NCI-H2171 treated with DMSO at 0.1 percent for 48 hours (cell line): ENCODE results near the gene IL16.

Source experiments
- DNase-seq: peaks from one replicate; lab custom pipeline; 2025; lab: John Stamatoyannopoulos, UW

The IL16 gene

DNA sequence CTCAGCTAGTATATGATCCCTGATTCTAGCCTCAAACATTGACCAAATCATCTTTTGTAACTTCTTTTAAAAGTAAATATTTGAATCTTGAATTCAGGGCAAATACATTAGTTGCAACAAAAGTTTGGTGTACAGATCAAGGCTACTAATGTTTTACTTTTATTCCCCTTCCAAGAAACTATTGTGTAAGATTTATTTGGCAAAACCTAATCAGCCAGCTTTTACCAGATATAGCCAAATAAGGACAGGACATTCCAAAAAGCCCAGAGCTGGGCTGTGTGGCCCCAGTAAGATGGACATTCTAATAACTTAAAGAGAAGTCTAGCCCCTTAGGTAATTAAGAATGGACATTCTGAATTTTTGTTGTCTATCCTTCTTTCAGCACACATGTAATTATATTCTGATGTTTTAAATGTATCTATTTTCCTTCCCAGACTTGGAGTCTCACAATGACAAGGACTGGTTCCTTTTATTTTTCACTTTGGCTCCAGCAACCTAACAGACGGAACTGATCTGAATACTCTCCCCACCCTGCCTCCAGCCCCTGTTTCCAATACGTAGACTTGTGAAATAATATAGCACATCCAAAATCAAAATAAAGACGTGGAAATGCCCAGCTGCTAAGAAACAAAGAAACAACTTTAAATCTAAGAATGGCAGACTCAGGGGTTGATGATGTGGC lies 79.2 kb downstream of the IL16 start:
- no peak for DNase-seq

DNA sequence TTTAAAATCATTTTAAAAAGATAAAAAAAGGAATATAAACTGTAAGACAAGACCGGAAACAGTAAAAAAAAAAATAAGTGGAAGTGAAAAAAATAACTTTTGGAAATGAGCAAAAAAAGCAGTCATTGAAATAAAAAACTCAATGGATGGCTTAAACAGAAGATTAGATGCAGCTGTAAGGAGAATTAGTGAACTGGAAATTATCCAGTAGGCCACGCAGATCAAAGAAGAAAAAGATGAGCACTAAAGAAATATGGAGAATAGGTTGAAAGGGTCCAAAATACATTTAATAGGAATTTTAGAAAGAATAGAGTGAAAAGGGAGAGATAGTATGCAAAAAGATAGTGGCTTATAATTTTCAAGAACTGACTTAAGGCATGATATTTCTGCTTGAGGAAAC lies 80.3 kb downstream of the IL16 start:
- no peak for DNase-seq

DNA sequence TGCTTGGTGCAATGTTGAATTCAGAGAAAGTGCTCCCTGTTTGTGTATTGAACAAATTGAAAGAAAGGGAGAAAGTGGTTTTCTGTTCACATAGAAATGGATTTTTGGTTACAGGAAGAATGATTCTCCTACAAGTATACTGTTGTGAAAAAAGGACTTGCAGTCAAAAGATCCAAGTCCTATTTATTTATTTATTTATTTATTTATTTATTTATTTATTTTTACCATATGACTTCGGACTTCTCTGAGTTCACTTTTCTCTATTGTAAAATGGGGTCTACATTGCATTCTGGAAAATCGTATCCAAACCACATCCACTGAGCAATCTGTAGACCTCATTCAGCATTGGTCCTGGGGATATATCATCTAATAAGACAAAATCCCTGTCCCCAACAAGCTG lies 81.2 kb downstream of the IL16 start:
- DNase-seq: no peak

DNA sequence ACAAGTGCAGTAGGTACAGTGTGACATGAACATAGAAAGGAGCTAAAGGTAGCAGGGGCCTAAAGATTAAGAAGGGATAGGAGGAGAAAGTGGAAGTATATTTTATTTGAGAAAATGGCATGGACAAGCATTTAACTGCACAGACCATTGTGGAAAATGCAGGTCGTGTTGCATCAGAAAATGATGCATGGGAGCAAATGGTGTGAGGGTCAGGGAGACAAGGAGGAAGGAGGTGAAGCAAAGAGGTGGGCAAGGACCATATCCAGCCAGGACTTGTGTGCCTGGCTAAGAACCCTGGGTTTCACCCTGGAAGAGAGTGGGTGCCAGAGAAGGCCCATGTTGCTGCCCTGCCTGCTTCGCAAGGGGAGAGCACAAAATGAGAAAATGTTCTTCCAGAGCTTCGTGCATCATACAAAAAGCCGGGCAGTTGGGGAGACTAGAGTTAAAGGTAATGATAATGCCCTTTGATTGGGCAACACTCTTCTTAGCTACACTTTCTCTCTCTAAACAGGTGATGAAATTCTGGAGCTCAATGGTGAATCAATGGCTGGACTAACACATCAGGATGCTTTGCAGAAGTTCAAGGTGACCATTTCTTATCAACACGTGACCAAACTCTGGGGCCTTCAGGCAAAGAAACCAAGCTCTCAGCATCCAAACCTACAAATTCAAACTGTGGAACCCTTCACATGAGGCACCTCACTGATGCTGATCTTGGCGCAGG lies 81.8 kb downstream of the IL16 start:
- DNase-seq: no peak

DNA sequence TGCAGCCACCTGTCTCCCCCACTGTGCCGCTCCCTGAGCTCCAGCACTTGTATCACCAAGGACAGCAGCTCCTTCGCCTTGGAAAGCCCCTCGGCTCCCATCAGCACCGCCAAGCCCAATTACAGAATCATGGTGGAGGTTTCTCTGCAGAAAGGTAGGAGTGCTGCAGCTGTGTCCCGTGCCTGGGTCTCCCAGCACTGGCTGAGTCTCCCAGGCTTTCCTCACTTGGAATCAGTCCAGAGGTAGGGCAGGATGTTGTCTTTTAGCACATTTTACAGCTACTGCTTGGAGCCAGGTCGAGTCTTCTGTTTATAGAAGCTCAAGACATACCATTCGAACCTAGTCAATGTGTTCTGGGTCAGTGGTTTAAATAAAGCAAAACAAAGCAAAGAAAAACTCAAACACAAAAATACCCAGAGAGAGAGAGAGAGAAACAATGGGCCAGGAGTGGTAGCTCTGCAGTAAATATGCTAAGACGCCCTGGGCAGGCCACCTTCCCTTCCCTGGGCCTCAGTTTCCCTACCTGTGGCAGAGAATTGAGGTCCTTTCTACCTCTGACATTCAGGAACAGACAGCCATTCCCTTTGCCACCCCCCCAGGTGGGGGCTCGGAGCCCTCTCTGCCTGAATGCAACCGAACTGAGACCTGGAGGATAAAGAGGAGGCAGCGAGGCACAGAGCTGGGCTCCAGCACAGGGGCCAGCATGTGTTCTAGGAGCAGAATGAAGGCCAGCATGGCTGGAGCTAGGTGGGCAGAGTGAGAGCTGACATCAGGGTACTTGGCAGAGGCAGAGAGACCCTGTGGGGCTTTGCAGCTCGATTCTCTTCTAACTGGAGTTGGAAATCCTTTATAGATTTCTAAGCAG lies 83.2 kb downstream of the IL16 start:
- no peak for DNase-seq

DNA sequence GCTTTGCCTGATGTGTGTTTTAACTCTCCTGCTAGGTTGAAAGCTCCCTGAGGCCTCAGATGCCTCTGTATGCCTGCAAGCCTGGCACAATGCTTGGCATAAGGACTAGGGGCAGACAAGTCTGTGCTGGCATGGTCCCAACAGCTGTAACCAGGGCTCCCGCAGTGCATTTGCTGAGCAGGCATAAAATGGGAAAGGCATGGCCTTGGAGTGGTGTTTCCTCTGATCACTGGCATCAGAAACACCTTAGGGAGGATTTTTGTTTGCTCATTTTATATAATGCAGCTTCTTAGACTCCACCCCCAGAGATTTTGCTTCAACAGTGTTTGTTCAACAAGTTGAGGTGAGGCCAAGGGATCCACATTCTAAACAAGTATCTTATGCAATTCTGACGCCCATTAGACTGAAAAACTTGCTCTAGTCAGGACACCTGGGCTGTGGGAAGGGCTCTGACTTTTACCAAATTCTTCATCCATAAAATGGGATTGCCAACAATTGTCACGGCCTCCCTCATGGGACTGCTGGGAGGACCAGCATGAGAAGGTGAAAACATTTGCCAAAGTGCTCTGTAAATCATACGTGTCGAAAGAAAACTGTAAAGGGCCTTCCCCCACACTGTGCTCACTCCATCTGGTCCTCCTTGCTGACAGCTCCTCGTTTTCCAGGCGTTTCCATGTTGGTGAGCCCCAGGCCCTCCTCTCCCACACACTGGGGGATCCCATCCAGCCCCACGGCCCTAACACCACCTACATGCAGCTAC lies 84.2 kb downstream of the IL16 start:
- DNase-seq: no peak

DNA sequence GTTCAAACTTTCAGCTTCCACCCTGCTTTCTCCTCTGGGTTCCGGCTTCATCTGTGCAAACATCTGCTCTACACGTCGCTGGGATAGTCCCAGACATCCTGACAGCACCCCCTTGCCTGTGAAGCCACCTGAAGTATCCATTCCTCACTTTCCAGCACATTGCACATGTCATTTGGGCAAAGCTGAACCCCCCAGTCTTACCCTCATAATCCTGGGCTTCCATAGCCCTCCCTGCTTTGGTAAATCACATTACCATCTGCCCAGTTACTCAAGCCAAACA lies 84.7 kb downstream of the IL16 start:
- DNase-seq: no peak

DNA sequence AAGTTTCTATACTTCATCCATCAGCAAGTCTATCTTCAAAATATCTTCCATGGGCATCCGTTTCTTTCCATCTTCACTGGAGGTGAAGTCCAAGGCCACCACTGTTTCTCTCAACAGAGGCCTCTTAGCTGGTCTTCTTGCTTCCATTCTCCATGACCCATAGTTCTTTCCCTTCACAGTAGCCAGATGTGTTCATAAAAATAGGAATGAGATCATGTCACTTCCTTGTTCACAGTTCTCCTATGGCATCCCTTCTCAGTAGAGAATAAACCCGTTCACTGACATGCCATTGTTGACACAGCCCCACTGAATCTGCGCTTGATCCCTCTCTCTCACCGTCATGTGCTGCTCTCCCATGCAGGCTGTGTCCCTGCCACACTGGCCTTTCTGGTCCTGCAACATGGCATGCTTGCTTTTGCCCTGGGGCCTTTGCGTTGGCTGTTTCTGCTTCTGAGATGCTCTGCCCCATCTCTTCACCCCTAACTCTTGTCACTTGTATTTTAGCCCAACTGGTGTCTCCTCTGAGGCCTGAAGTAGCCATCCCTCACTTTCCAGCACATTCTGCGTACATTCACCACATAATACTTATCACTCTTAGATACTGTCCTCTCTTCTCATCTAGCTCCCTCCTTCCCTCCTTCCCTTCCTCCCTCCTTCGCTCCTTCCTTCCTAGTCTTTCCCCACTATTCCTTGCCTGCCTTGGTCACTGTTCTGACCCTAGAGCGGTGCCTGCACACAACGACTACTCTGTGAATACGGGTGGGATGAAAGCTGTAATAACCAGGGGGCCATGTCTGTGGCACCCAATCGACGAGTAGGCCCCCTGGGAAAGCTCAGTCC lies 85.3 kb downstream of the IL16 start:
- no peak for DNase-seq

DNA sequence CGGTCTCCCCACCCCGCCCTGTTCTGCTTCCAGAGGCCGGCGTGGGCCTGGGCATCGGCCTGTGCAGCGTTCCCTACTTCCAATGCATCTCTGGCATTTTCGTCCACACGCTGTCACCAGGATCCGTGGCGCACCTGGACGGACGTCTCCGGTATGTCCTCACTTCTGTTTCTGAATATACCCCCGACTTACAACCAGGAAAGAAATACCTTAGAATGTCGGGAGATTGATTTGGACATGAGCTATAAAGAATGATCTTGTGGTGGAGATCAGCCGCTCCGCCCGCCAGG lies 85.9 kb downstream of the IL16 start:
- DNase-seq: no peak

DNA sequence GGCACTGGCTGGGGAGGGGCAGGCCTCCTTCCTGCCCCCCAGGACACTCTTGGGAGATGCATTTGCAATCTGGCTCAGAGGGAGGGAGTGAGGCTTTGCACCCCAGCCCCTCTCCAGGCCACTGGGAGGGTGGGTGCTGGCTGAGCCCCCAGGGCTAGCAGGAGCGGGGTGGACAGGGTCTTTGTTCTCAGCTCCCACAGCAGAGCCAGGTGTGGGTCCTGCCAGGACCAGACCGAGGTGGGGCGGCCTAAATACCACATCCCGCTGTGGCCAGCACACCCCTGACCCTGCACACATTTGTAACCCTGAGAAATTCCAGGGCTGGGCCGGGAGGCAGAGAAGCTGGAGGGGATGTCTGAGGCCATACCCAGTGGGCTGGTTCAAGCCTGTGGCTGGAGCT lies 86.2 kb downstream of the IL16 start:
- no peak for DNase-seq

DNA sequence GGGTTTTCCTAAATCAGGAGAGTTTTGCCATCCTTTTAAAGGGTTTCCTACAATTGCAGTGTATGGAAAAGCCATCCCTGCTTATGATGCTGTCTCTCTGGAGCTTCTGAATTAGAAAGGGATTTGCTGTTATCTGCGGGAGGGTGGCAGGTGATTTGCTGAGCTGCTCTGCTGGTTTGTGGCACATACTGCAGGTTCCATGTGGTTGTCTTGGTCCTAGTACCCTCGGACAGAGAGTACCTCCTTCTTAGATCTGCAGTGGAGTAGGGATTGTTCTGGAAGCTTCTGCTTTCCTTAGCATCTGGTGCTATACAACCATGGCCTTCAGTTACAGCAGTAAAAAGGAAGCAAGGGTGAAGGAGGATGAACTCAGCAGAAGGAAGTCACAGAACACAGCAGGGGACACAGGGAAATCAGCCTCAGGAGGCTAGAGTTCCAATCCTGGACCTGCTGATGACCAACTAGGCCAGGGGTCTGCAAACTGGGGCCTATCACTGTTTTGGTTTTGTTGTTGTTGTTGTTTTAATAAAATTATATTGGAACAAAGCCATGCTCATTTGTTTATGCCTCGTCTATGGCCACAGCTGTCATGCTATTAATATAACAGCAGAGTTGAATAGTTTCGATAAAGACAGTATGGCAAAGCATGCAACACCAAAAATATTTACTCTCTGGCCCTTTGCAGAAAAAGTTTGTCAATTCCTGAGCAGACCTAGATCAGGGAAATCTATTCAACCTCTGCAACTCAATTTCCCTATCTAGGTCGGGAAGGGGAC lies 87.8 kb downstream of the IL16 start:
- no peak for DNase-seq

DNA sequence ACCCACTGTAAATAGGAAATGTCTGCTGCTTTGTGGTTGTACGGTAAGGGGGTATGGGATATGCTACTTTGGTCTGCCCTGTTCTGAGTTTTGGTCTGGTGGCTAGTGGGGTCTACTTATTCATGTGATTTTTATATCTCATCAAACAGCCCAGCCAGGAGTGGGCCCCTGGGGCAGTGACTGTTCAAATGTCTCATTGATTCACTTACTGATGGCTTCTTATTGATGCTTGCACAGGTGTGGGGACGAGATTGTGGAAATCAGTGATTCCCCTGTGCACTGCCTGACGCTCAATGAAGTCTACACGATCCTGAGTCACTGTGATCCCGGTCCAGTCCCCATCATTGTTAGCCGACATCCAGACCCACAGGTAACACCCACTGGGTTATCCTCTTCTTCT lies 88.8 kb downstream of the IL16 start:
- DNase-seq: no peak

DNA sequence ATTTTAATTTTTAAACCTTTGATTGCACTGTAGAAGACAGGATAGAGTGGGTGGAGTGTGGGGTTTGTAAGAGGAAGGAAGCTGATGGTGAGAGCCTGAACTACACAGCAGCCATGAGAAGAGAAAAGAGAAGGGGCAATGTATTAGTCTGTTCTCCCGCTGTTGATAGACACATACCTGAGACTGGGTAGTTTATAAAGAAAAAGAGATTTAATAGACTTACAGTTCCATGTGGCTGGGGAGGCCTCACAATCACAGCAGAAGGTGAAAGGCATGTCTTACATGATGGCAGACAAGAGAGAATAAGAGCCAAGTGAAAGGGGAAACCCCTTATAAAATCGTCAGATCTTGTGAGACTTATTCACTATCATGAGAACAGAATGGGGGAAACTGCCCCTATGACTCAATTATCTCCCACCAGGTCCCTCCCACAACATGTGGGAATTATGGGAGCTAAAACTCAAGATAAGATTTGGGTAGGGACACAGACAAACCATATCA lies 90.0 kb downstream of the IL16 start:
- no peak for DNase-seq

DNA sequence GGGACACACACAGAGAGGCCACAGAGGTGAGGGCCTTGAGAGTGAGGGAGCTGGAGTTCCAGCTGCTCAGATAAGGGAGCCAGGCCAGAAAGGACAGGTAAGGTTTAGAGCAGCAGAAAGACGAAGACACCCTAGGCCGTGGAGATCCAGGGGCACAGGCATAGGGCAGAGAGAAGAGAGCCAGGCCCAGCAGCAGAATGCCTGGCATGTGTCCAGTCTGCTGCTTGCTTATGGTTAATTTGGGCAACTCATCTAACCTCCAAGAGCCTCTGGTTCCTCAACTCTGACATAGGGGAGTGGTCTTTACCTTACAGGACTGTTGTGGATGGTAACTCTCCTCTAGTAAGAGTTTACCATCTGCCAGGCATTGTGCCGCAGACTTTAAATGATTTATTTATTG lies 91.4 kb downstream of the IL16 start:
- DNase-seq: no peak

DNA sequence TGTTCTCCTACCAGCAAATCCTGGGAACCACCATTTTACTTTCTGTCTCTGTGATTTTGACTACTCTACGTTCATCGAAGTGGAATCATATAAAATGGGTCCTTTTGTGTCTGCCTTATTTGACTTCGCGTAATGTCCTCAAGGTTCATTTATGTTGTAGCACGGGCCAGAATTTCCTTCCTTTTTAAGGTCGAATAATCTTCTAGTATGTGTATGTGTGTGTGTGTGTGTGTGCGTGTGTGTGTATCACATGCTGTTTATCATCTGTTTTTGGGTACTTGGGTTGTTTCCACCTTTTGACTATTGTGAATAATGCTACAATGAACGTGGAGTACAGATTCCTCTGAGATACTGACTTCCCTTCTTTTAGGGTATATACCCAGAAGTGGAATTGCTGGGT lies 91.9 kb downstream of the IL16 start:
- no peak for DNase-seq

DNA sequence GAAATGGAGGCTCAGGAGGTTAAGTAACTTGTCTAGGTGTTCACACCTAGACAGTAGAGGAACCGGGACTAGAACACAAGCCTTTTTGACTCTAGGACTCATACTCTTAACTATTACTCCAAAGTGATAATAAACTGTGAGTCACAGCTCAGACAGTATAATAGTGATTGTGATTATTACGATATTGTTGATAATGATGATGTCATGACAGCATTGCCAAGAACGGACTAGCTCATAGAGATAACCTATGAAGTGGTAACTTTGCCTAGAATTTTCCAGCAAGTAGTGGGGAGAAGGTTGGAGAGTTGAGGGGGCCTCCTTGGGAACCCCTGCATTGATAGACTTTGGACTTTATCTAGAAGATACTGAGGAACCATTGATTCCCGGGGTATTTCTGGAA lies 93.2 kb downstream of the IL16 start:
- no peak for DNase-seq

DNA sequence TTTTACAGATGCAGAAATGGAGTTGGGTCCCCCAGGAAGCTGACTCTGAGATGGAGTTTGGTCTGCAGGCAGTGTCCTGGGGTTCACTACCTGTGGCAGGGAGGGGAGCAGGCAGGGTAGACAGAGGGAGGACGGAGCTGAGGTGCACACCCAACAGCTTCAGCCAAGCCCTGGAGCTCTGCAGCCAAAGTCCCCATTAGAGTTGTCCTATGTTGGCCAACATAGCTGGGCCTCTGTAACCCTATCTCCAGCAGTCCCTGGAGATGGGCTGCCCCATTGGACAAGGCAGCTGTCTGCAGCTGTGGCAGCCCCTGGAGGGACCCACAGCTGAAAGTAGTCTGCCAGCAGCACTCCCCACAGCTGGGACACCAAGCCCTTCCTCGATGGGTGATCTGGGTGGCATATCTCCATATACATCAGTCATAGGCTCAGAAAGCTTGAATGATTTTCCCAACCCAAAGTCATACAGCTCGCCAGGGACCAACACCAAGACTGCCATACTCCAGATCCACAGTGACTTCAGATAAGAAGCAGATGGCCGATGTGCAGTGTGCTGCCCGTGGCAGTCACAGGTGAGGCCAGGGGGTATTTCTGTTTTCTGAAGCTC lies 95.3 kb downstream of the IL16 start:
- DNase-seq: no peak

DNA sequence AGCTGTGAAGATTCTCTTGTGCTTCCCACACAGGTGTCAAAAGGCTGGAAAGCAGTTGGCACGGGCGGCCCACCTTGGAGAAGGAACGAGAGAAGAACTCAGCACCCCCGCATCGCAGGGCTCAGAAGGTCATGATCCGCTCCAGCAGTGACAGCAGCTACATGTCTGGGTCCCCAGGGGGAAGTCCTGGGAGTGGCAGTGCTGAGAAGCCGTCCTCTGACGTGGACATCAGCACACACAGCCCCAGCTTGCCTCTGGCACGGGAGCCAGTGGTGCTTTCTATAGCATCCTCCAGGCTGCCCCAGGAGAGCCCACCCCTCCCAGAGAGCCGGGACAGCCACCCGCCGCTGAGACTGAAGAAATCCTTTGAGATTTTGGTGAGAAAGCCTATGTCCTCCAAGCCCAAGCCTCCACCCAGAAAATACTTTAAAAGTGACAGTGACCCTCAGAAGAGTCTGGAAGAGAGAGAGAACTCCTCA lies 95.9 kb downstream of the IL16 start:
- DNase-seq: no peak

DNA sequence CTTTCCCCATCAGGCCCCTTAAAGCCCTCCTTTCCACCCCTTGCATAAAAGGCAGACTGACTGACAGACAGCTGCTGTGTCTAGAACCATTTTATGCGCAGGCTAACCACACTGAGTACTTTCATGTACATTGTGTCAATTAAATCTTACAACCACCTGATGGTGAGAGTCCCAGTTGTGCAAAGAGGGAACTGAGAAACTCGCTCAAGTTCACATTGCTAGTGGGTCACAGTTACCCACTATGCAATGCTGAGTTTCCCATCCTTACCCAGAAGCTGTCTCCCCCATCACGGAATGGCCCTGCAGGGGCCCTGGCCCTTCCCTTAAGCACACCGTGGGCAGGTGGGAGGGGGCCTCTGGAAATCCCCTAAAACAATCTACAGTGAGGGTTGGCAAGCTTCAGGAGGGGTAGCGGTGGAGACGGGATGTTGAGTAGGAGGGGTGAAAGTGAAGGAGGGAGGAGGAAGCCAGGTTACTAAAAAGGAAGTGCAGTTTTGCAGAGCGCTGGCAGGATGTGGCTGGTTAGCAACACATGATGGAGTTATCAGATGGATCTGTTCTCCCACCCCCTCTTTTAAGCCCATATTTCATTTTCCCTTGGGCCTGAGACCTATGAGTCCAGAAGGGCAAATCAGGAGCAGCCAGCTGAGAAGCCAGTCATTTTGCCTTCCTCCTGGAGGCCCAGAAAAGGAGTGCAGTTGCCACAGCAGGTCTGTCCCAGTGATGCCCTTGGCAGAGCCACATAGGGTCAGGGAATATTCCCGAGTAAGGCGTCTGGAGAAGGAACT lies 97.2 kb downstream of the IL16 start:
- no peak for DNase-seq

DNA sequence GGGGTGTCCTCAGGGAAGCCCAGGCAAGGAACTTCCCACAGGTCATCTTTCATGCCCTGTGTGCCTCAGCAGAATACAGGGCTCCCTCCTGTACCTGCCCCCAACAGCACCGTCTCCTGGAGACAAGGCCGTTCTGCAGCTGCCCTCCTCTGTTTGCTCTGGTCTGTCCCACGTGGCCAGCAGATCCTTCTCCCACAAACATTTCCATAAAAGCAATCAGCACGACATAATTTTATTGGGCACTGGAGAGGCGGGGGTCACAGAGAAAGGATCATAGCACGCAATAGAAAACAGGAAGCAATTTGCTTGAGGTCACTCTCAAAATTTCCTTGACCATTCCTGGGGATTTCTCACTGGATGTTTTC lies 97.8 kb downstream of the IL16 start:
- no peak for DNase-seq
